GM18951 (cell line): ENCODE measurements around the gene MXI1.
"Not testable (repeated sequence)": the region's sequence is repeated elsewhere in the genome, so short reads cannot be mapped to it uniquely, and the experiment has no call there.

Experiments
- POLR2A ChIP-seq: IDR thresholded peaks from 4 replicates; pipeline ENCODE4 v1.6.1; 2011; ENCODE audit warnings: mild to moderate bottlenecking; ENCODE audit not compliant: insufficient read length, insufficient read depth; ENCODE audit errors: extremely low read depth
- in situ Hi-C: fragments of 300-500 bp; cut with MboI; formaldehyde crosslinking; loops from one replicate; pipeline ENCODE4 v1.12.0; 2022; ENCODE audit warnings: low sequenced_read_pairs, mixed read lengths, inconsistent platforms; ENCODE audit not compliant: unreplicated experiment

MXI1 gene

GRCh38 chr10:110324201-110324804 lies 116.9 kb downstream of the MXI1 start:
- in situ Hi-C loops = no loop called here
- no peak for TF ChIP-seq POLR2A

GRCh38 chr10:110324805-110325280 lies 117.4 kb downstream of the MXI1 start:
- no peak for TF ChIP-seq POLR2A
- in situ Hi-C loops = no loop called here

GRCh38 chr10:110326351-110327032 lies 119.1 kb downstream of the MXI1 start:
- in situ Hi-C loops = no loop called here
- no peak for TF ChIP-seq POLR2A

GRCh38 chr10:110327262-110327914 lies 120.0 kb downstream of the MXI1 start:
- in situ Hi-C loops = no loop called here
- TF ChIP-seq POLR2A = no peak

- in situ Hi-C loops = no loop called here
- TF ChIP-seq POLR2A = no peak
These were observed 123.3 kb downstream of the MXI1 start for GRCh38 chr10:110330675-110331074.

- in situ Hi-C loops = not testable (repeated sequence)
These were observed 123.9 kb downstream of the MXI1 start for GRCh38 chr10:110331226-110331795.

GRCh38 chr10:110334061-110334656 lies 126.8 kb downstream of the MXI1 start:
- in situ Hi-C loops = no loop called here
- no peak for TF ChIP-seq POLR2A

GRCh38 chr10:110335314-110336064 lies 128.1 kb downstream of the MXI1 start:
- in situ Hi-C loops = no loop called here
- TF ChIP-seq POLR2A = no peak

GRCh38 chr10:110336111-110336721 lies 128.8 kb downstream of the MXI1 start:
- TF ChIP-seq POLR2A = no peak

More at GRCh38 chr10:110336111-110336721, 128.8 kb downstream of the MXI1 start:
- in situ Hi-C loops = no loop called here
